H1 (cell line): ENCODE measurements around the gene STARD8. TPM values are rescaled to one million over a fixed set of nuclear protein-coding genes. Genes with fewer than 3 reads are reported as not detected.

ENCODE experiments used
- CHD7 ChIP-seq: fragments of 300-600 bp; sonication (generic); IDR thresholded peaks from 2 replicates; pipeline ENCODE4 v1.7.1; 2012; ENCODE audit warnings: low read length, moderate library complexity, mild to moderate bottlenecking, inconsistent platforms; ENCODE audit not compliant: insufficient replicate concordance
- FOSL1 ChIP-seq: IDR thresholded peaks from 2 replicates; pipeline ENCODE4 v1.6.1; 2011; ENCODE audit warnings: mild to moderate bottlenecking, low read depth, low read length, moderate library complexity; ENCODE audit not compliant: insufficient read depth
- JUN ChIP-seq: IDR thresholded peaks from 2 replicates; pipeline ENCODE4 v1.6.1; 2011; ENCODE audit warnings: low read depth, mild to moderate bottlenecking, improper control_type of control experiment, low read length
- KDM4A ChIP-seq: IDR thresholded peaks from one replicate; pipeline ENCODE4 v1.7.1; 2012; ENCODE audit warnings: low read depth, mild to moderate bottlenecking, moderate library complexity, low read length, inconsistent platforms; ENCODE audit not compliant: severe bottlenecking
- POLR2AphosphoS5 ChIP-seq: IDR thresholded peaks from 2 replicates; pipeline ENCODE4 v1.6.1; 2011; ENCODE audit warnings: low read depth, low read length
- RBBP5 ChIP-seq: IDR thresholded peaks from 2 replicates; pipeline ENCODE4 v1.7.1; 2012; ENCODE audit warnings: low read depth, mild to moderate bottlenecking, inconsistent platforms, low read length, moderate library complexity, borderline replicate concordance
- RXRA ChIP-seq: IDR thresholded peaks from 2 replicates; pipeline ENCODE4 v1.6.1; 2011; ENCODE audit warnings: low read depth, mild to moderate bottlenecking, low read length, moderate library complexity; ENCODE audit not compliant: insufficient read depth
- TBP ChIP-seq: IDR thresholded peaks from 2 replicates; pipeline ENCODE4 v1.6.1; 2011; ENCODE audit warnings: low read depth, low read length, improper control_type of control experiment
- TEAD4 ChIP-seq: IDR thresholded peaks from 2 replicates; pipeline ENCODE4 v1.6.1; 2012; ENCODE audit warnings: low read depth, low read length, inconsistent platforms, mixed read lengths
- polyA plus RNA-seq, 7 experiments: library from polyadenylated mRNA; depleted of rRNA in 3 of 7; stranded (reverse) in 5 of 7; unstranded in 2 of 7; fragments of >200 nt in 5 of 7; fragments of 200-250 nt in 2 of 7; gene quantifications; 1 replicate in 5 of 7; 2 replicates in 1 of 7; 4 replicates in 1 of 7; pipeline versions ENCODE4 v1.2.1 to v1.2.3, GENCODE V29; 2011 to 2013; ENCODE audit warnings: missing spikeins in 2 of 7, mixed read lengths in 2 of 7
- total RNA-seq: library from RNA; stranded (reverse); fragmentation: NEBNext Ultra II Directional; extraction: Animal tissue kit (Norgen Biotek cat#: 25700); gene quantifications from 2 replicates; pipeline ENCODE4 v1.2.1, GENCODE V29; 2021

STARD8 gene
- total and polyA plus RNA-seq, 2 of the 8 experiments (the other 6 are each of a cell fraction or from before 2014, with no cell fraction given) = 1.8 to 3.8 TPM

- TF ChIP-seq CHD7 = no peak
- TF ChIP-seq POLR2AphosphoS5 = no peak
- TF ChIP-seq FOSL1 = no peak
- no peak for TF ChIP-seq TBP
- TF ChIP-seq TEAD4 = no peak
- TF ChIP-seq RXRA = no peak
- no peak for TF ChIP-seq RBBP5
- no peak for TF ChIP-seq JUN
- no peak for TF ChIP-seq KDM4A
These were observed 69.7 kb downstream of the STARD8 start (continued) for GRCh38 chrX:68717196-68717595.
